Activated CD4-positive, alpha-beta T cell treated with anti-CD3 and anti-CD28 coated beads, Interleukin-2, amount 50 U/mL, for 4 hours (primary cell): ENCODE results near the gene CLPTM1L.
"Not testable (repeated sequence)": the region's sequence is repeated elsewhere in the genome, so short reads cannot be mapped to it uniquely, and the experiment has no call there.

ENCODE experiments used
- DNase-seq, 2 experiments: peaks; one replicate each; pipeline ENCODE4 v3.0.0-alpha.2; 2020

CLPTM1L gene

DNA sequence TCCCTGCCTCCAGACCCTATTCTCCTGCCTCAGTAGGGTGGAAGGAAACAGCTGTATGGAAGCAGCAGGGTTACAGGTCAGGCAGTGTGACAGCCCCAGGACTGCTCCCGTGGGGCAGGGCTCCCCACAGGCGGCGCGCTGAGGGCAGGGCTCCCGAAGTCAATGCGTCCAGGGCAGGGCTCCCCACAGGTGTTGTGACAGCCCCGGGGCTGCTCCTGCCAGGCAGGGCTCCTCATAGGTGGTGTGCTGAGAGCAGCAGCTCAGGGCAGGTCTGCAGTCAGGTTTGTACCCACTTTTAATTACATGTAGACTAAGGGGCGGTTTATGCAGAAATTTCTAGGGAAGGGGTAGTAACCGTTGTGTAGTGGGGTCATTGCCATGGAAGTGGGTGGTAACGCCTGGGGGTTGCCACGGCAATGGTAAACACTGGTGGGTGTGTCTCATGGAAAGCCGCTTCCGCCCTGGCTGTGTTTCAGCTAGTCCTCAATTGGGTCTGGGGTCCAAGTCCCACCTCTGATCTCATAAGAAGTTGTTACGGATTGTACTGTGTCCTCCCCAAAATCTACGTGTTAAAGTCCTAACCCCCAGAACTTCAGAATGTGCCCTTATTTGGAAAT, 33.4 kb downstream of the CLPTM1L start:
- no peak for DNase-seq

DNA sequence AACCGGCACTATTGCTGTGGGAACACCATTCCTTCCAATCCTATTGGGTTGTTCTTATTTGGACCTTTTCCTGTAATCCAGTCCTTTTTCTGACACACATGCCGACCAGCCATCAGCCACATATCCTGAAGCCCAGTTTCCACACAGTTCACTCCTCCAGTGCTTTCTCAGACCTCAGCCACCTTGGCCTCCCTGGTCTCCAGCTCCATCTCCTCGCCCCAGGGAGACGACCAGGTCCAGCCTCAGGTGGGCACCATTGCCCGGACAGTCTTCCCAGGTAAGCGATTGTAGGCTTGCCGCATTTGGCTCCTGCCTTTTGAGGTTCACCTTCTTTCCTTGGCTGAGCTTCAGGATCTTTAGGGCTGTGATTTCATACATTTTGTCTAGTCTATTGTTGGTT, 34.8 kb downstream of the CLPTM1L start:
- no peak for DNase-seq

DNA sequence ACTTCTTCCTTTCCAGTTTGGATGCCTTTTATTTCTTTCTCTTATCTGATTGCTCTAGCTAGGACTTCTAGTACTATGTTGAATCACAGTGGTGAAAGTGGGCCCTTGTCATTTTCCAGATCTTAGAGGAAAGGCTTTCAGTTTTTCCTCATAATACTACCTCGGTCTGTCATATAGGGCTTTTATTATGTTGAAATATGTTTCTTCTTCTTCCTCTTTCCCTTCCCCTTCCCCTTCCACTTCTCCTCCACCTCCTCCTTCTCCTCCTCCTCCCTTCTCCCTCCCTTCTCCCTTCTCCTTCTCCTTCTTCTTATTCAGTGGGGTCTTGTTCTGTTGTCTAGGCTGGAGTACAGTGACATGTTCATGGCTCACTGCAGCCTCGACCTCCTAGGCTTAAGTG, 40.9 kb downstream of the CLPTM1L start:
- no peak for DNase-seq

DNA sequence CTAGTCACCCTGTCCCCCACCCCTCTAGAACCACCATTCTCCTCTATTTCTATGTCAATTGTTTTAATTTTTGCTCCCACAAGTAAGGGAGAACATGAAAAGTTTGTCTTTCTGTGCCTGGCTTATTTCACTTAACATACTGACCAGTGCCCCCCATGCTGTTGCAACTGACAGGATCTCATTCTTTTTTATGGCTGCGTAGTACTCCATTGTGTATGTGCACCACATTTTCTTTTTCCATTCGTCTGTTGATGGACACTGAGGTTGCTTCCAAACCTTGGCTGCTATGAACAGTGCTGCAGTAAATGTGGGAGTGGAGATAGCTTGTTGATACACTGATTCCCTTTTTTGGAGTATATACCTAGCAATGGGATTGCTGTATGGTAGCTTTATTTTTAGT, 42.6 kb downstream of the CLPTM1L start:
- no peak for DNase-seq

DNA sequence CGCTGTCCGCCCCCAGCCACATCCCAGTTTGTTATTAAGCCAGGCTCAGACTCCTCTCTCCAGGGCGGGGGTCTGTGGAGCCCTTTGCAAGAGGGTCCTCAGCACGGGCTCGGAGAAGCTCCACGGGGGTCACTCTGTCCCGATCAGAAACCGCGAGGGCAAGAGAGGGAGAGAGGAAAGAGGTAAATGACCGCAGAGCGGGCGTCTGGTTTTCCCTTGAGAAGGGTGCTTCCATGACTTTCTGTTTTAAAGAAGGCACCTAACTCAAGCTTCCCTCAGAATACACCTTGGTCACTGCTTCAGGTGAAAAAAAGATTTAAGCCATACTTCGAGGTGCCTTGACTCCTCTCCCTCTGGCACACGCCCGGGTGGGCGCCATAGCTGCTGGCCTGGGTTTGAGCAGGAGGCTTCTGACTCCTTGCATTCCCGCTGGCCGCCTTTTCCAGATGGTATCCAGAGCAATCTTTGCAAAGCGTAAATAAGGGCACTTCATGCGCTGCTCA, 44.3 kb downstream of the CLPTM1L start:
- no peak for DNase-seq

DNA sequence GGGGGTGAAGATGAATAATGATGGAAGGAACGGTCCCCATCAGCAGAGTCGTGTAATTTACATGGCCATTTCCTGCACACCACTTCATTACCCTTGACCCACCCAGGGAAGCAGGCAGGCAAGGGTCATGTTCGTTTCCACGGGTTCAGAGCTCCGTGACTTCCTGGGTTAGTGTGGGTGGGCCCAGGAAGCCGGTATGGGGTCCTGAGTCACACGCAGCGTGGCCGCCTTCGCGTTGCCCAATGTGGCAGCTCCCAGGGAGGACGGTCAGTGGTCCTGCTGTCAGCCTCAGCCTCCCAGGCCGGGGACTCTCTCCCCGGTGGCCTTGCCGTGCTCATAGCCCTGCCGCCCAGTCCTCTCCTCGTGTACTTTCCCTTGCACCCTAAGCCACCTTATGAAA, 44.9 kb downstream of the CLPTM1L start:
- no peak for DNase-seq

DNA sequence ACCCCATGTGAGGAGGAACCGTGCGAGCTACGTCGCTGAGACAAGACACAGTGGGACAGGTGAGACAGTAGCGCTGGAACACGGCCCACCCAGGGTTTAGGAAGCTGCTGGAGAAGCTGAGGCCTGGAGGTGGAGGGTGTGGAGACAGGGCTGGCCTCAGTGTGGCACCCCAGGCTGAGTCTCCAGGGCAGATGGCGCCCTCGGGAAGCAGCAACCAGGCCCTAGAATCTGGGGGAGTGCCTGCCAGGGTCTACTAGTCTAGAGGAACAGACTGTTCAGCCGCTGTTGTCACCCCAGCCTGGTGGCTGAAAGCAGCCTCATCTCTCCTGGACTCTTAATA, 45.4 kb downstream of the CLPTM1L start:
- DNase-seq: no peak

DNA sequence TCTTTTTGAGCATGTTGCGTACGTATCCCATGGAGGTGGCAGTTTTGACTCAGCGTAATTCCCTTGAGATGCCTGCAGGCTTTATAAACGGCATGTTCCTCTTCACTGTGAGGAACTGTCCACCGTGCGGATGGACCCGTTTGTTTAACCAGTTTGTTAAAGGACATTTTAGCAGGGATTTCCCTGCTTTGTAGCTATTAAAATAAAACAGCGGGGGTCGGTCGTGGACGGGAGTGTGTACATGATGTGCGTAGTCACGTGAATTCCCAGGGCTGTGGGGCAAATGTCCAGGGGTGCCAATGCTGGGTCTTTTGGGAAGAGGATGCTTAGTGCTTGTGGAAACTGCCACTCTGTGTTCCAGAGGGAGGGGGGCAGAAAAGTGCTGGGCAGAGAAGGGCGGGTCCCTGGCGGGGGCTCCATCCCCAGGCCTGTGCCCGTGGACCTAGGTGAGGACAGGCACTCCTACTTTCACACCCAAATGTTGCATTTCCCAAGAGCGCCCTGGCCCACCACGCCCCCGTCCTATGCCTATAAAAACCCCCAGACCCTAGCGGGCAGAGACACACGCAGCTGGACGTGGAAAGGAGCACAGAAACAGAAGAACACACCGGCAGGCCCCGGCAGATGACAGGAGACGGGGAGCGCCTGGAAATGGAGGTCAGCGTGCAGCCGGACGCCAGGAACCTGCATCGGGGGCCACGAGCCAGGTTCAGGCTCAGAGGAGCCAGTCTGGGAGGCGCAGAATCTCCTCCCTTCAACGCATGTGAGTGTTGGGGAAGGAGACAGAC, 46.0 kb downstream of the CLPTM1L start:
- DNase-seq: no peak

DNA sequence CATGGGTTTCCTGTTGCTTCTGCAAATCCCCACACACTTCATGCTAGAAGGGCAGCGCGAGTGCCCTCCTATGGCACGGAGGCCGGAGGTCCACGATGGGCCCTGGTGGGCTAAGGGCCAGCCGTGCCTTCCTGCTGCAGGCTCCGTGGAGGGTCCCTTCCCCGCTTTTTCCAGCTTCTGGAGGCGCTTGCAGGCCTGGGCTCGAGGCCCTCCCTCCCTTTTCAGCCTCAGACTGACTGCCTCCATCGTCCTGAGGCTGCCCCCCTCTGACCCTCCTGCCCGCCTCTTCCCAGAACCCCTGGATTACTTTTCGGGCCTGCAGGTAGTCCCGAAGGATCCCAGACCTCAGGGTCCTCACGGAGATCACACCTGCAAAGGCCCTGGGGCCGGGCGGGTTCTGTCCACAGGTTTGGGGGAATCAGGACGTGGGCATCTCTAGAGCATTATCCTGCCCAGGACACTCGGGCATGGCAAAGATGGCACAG, 46.8 kb downstream of the CLPTM1L start:
- DNase-seq: no peak

DNA sequence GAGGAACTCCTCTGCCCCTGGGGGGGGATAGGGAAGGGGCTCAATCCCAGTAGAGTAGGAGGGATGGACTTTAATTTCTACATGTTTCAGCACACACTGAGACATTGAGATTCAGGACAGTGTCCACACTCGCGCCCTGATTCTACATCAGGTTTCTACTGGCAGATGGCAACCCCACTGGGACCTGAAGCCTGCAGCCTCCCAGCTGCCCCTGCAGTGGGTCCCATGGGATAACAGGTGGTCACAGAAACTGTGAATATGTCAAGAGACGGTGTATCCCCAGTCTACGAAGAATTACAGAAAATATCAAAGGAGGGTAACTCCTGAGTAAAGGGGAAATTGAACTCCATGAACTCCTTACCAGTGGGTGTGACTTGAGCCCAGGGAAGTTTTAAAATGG, 47.7 kb downstream of the CLPTM1L start:
- no peak for DNase-seq

DNA sequence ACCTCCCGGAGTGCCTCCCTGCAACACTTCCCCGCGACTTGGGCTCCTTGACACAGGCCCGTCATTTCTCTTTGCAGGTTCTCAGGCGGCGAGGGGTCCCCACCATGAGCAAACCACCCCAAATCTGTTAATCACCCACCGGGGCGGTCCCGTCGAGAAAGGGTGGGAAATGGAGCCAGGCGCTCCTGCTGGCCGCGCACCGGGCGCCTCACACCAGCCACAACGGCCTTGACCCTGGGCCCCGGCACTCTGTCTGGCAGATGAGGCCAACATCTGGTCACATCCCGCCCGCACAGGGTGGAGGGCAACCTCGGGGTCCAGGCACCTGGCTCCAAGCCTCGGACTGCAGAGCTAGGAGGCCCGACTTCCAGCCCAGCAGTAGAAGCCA, 49.3 kb downstream of the CLPTM1L start:
- no peak for DNase-seq

DNA sequence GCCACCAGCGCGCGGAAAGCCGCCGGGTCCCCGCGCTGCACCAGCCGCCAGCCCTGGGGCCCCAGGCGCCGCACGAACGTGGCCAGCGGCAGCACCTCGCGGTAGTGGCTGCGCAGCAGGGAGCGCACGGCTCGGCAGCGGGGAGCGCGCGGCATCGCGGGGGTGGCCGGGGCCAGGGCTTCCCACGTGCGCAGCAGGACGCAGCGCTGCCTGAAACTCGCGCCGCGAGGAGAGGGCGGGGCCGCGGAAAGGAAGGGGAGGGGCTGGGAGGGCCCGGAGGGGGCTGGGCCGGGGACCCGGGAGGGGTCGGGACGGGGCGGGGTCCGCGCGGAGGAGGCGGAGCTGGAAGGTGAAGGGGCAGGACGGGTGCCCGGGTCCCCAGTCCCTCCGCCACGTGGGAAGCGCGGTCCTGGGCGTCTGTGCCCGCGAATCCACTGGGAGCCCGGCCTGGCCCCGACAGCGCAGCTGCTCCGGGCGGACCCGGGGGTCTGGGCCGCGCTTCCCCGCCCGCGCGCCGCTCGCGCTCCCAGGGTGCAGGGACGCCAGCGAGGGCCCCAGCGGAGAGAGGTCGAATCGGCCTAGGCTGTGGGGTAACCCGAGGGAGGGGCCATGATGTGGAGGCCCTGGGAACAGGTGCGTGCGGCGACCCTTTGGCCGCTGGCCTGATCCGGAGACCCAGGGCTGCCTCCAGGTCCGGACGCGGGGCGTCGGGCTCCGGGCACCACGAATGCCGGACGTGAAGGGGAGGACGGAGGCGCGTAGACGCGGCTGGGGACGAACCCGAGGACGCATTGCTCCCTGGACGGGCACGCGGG, 49.9 kb downstream of the CLPTM1L start, which contains the start of gene TERT:
Gene TERT, minus strand, starts transcription at position 234 of the 815 bp plus-strand sequence. Its CDS starts 79 bp downstream, at position 155.
- peak; percentile 83 to 84 for DNase-seq

DNA sequence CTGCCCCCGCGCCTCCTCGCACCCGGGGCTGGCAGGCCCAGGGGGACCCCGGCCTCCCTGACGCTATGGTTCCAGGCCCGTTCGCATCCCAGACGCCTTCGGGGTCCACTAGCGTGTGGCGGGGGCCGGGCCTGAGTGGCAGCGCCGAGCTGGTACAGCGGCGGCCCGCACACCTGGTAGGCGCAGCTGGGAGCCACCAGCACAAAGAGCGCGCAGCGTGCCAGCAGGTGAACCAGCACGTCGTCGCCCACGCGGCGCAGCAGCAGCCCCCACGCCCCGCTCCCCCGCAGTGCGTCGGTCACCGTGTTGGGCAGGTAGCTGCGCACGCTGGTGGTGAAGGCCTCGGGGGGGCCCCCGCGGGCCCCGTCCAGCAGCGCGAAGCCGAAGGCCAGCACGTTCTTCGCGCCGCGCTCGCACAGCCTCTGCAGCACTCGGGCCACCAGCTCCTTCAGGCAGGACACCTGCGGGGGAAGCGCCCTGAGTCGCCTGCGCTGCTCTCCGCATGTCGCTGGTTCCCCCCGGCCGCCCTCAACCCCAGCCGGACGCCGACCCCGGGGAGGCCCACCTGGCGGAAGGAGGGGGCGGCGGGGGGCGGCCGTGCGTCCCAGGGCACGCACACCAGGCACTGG, 50.6 kb downstream of the CLPTM1L start:
- no peak for DNase-seq

DNA sequence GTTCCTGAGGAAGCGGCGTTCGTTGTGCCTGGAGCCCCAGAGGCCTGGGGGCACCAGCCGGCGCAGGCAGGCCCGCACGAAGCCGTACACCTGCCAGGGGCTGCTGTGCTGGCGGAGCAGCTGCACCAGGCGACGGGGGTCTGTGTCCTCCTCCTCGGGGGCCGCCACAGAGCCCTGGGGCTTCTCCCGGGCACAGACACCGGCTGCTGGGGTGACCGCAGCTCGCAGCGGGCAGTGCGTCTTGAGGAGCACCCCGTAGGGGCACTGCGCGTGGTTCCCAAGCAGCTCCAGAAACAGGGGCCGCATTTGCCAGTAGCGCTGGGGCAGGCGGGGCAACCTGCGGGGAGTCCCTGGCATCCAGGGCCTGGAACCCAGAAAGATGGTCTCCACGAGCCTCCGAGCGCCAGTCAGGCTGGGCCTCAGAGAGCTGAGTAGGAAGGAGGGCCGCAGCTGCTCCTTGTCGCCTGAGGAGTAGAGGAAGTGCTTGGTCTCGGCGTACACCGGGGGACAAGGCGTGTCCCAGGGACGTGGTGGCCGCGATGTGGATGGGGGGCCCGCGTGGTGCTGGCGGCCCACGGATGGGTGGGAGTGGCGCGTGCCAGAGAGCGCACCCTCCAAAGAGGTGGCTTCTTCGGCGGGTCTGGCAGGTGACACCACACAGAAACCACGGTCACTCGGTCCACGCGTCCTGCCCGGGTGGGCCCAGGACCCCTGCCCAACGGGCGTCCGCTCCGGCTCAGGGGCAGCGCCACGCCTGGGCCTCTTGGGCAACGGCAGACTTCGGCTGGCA, 51.3 kb downstream of the CLPTM1L start:
- DNase-seq: no peak

DNA sequence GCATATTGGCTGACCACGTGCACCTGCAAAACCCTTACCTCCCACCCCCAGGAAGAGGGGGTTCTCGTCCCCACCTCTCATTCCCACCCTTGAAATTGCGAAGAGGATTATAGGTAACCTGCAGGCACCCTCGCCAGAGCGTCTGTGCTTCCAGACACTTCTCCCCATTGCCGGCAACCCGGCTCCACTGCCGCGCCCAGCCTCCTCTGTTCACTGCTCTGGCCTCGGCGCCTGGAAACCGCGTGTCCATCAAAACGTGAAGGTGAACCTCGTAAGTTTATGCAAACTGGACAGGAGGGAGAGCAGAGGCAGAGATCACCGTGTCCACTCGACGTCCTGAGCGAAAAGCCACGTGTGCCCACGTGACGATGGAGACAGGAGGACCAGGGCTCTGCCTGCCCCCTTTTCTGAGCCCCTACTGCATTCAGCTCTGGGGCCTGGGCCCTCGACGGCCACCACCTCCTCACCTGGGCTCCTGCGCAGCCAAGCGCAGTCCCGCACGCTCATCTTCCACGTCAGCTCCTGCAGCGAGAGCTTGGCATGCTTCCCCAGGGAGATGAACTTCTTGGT, 52.0 kb downstream of the CLPTM1L start:
- no peak for DNase-seq

DNA sequence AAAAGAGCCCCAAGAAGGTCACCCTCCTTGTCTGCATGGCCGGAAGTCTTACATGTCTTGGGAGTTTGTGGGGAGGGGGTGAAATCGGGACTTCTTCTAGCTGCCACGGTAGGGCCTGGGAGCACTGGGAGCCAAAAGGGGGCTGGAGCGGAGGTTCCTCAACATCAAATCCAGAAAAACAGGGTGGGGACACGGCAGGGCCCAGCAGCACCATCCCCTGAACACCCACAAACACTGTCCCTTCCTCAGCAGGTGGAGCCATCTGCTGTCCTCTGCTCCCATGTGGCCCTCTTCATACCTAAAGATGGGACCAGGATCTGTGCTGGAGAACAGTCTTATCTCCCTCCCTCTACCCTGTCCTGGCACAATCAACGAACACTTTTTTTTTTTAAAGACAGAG, 52.8 kb downstream of the CLPTM1L start:
- DNase-seq: no peak

DNA sequence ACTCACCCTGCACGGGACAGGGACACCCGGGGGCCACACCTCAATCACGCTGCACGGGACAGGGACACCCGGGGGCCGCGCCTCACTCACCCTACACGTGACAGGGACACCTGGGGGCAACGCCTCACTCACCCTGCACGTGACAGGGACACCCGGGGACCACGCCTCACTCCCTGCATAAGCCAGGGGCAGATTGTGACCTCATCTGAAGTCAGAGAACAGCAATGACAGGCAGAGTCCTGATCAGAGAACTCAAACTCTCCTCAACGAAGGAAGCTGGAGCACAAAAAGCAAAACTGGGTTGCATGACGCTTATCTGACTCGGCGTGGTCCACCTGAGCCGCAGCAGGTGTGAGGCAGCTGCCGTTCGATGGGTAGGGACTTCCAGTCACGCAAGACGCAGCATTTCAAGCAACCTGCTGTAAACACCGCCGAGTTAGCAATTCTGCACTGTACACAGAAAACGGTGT, 53.3 kb downstream of the CLPTM1L start:
- DNase-seq: no peak

DNA sequence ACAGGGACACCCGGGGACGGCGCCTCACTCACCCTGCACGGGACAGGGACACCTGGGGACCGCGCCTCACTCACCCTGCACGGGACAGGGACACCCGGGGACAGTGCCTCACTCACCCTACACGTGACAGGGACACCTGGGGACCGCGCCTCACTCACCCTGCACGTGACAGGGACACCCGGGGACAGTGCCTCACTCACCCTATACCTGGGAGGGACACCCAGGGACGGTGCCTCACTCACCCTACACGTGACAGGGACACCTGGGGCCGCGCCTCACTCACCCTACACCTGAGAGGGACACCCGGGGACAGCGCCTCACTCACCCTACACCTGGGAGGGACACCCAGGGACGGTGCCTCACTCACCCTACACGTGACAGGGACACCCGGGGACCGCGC, 53.9 kb downstream of the CLPTM1L start:
- not testable (repeated sequence) for DNase-seq

DNA sequence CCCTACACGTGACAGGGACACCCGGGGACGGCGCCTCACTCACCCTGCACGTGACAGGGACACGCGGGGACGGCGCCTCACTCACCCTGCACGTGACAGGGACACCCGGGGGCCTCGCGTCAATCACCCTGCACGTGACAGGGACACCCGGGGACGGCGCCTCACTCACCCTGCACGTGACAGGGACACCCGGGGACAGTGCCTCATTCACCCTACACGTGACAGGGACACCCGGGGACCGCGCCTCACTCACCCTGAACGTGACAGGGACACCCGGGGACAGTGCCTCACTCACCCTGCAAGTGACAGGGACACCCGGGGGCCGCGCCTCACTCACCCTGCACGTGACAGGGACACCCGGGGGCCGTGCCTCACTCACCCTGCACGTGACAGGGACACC, 55.3 kb downstream of the CLPTM1L start:
- DNase-seq: not testable (repeated sequence)

DNA sequence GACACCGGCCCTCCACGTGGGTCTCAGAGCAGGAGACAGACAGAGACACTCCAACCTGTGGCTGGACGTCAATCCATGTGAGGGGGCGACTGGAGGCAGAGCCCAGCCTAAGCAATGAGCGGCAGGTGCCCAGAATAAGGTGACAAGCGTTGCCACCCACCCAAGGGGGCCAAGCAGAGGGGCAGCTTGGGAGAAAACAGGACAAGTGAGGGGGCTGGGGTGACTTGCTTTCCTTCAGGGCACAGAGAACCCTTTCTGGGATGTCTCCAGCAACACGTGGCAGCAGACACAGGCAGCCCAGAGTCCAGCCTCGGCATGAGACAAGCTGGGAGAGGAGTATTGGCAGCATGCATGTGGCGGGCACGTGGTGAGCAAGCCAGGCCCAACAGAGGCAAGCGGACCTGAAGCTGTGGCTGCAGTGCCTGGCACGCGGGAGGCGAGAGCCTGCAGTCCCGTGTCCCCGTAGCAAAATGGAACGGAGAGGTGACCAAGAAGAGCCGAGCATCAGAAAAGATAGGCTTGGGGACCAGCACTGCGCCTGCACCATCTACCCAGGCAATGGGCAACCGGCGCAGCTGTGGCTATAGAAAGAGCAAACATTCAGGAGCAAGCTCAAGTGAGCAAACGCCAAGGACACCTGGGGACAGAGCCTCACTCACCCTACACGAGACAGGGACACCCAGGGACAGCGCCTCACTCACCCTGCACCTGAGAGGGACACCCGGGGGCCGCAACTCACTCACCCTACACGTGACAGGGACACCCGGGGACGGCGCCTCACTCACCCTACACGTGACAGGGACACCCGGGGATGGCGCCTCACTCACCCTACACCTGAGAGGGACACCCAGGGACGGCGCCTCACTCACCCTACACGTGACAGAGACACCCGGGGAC, 56.2 kb downstream of the CLPTM1L start:
- DNase-seq: no peak

DNA sequence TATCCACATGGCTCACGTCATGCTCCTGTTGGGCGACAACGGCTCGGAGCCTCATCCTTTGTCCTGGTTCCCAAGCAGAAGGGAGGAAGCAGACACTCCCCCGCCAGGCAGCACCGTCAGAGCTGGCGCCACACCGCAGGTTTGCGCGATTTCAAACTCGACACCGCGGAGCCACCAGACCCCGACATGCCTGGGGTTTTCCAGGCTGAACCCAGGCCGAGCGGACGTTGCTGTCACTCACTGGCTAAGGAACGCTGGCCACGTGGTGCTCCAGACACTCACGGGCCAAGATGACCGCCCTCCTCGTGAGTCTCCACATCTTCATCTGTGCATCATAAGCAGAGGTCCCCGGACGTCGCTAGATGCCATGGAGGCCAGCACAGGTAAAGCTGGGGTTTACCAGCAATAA, 59.0 kb downstream of the CLPTM1L start:
- no peak for DNase-seq
